Natural killer cell (primary cell): Measurements from ENCODE around the gene NEMP1. TPM values are rescaled to one million over a fixed set of nuclear protein-coding genes. Genes with fewer than 3 reads are reported as not detected.

Source experiments
- ATAC-seq, 3 donors: fragments of 150-1000 bp in 2 of 3; fragments of 200-7000 bp in 1 of 3; cut with Tn5 transposase; 1 replicate in 1 of 3; 2 replicates in 2 of 3; pipeline ENCODE4 v1.10.0; 2021; ENCODE audit warnings: mild to moderate bottlenecking in 2 of 3, moderate library complexity in 2 of 3
- DNase-seq, 2 donors: peaks; one replicate each; pipeline versions ENCODE4 v3.0.0 to v3.0.0-alpha.2; 2013 to 2021; ENCODE audit warnings: mixed read lengths in 1 of 2
- H3K27ac ChIP-seq: one replicate; pipeline ENCODE4 v1.5.1; 2013; ENCODE audit warnings: mild to moderate bottlenecking, low read length
- H3K27me3 ChIP-seq: one replicate; pipeline ENCODE4 v1.6.1; 2013; ENCODE audit warnings: low read length; ENCODE audit not compliant: control insufficient read depth, insufficient read depth
- H3K36me3 ChIP-seq: one replicate; pipeline ENCODE4 v1.6.1; 2013; ENCODE audit warnings: low read length; ENCODE audit not compliant: control insufficient read depth, insufficient read depth
- H3K4me1 ChIP-seq: one replicate; pipeline ENCODE4 v1.6.1; 2013; ENCODE audit warnings: low read length; ENCODE audit not compliant: control insufficient read depth, insufficient read depth
- H3K4me3 ChIP-seq: one replicate; pipeline ENCODE4 v1.5.1; 2013; ENCODE audit warnings: low read length
- H3K9me3 ChIP-seq: one replicate; pipeline ENCODE4 v1.6.1; 2013; ENCODE audit warnings: low read length; ENCODE audit not compliant: control insufficient read depth, insufficient read depth
- H3K27ac Mint-ChIP-seq, 2 donors: one replicate each; pipeline ENCODE4 v1.8.0; 2022; ENCODE audit warnings: mild to moderate bottlenecking in 2 of 2, mixed read lengths in 2 of 2, moderate library complexity in 1 of 2
- H3K27me3 Mint-ChIP-seq, 2 donors: one replicate each; pipeline ENCODE4 v1.8.0; 2022; ENCODE audit warnings: low read depth in 2 of 2, mixed read lengths in 2 of 2
- H3K36me3 Mint-ChIP-seq: one replicate; pipeline ENCODE4 v1.8.0; 2022; ENCODE audit warnings: mixed read lengths
- H3K4me1 Mint-ChIP-seq, 2 donors: one replicate each; pipeline ENCODE4 v1.8.0; 2022; ENCODE audit warnings: mixed read lengths in 2 of 2
- H3K4me3 Mint-ChIP-seq: one replicate; pipeline ENCODE4 v1.8.0; 2022; ENCODE audit warnings: mild to moderate bottlenecking, moderate library complexity, mixed read lengths
- H3K9me3 Mint-ChIP-seq, 2 donors: one replicate each; pipeline ENCODE4 v1.8.0; 2022; ENCODE audit warnings: mixed read lengths in 2 of 2
- WGBS: methylation state at CpG from one replicate; pipeline ENCODE4 v1.1.7; 2013; ENCODE audit warnings: missing lambda C conversion rate; ENCODE audit not compliant: insufficient coverage; 5-methylcytosine and 5-hydroxymethylcytosine counted together
- intact Hi-C: fragments of 100-400 bp; cut with micrococcal nuclease; formaldehyde crosslinking; loops from one replicate; pipeline ENCODE4 v1.14.2; 2022
- total RNA-seq, 4 donors: library from RNA; stranded (reverse); fragments of 120-200 nt in 1 of 4; gene quantifications; one replicate each; pipeline versions ENCODE4 v1.2.3 to v1.2.4, GENCODE V29; 2013 to 2022
- TF ChIP-seq, protein P1 (sequence below): fragments of 200-600 bp; IDR thresholded peaks from one replicate; pipeline ENCODE4 v1.8.0; 2022; ENCODE audit warnings: antibody characterized with exemption

NEMP1 gene
- total RNA-seq, 3 donors from 2014 or later (not counting 1 experiment from before 2014, with no cell fraction given): 11.1 to 16.7 (median 12.1) TPM

DNA sequence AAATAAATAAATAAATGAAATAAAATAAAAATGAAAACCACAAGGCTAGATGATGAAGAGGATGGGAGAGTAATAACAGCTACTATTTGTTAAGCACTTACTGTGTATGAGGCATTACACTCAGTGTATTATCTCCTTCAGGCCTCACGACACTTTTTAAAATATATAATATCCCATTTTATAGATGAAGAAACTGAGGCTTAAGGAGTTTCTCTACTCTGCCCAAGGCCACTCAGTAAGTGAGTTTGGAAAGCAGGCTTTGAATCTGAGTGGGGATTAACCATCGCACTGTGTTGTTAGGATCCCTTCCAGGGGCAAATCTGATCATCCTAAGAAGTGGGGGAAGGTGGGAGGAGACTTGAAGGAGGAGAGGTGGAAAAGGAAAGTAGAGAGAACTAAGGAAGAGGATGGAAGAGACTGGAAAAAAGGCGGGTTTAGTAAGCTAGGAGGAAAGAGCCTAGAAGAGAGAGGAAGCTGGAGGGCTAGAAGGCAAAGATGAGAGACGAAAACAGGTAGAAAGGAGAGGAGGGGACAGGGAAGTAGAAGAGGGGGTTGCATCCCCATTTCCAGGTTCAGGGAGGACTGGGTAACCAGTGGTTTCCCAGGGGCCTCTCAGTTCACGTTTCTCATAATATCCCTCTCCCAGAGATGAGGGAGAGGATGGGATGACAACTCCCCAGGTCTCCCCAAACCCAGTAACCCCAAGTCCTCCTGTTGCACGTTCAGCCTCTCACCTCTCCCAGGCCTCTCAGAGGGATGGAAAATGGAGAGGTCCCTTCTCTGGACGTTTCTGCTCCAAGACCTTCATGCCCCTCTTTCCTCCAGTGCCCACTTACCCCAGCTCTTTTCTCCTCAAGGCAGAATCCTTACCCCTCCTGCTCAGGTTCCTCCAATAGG is 30.9 kb upstream of the NEMP1 start:
- no peak for DNase-seq
- H3K36me3 Mint-ChIP-seq: peaks cover 10% of the 10 kb centered on the region
- WGBS: 59% methylated on average over 5 of the region's 7 CpGs

DNA sequence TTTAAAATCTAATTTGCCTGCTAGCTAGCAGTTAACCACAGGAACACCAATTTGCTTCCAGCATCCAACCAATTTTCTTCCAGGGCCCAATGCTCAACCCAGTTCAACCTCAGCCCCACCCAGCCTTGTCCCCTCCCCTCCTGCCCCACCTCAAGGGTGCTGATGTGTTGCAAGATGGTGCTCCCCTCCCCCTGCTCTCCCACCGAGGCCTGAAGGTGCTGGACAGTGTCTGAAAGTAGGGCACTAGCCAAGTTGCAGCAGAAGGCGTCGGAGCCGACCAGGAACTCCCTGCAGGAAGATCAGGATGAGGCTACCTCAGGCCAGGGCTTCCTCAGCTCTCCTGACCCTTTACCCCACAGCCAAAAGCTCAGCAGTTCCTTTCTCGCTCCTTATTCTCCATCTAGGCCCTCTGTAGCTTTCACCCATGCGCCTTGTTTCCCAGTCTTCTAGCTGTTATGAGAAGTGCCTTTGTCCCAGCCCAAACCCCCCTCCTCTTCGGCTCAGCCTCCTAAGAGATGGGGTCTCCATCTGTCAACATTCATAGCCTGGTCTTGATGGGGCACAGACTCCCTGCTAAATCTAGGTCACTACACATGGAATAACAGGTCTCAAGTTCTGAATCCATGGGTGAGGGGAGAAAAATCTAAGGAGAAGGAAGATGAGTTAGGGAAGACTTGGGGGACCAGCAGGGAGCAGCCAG is 29.0 kb upstream of the NEMP1 start:
- DNase-seq: no peak
- no peaks in the 10 kb centered on the region for H3K27me3 ChIP-seq
- intact Hi-C loops: no loop called here
- H3K4me1 ChIP-seq: peaks cover 45% of the 10 kb centered on the region
- Mint-ChIP-seq H3K9me3 (no peaks in the 10 kb centered on the region), H3K4me1 (peaks cover 56 to 79% of the 10 kb centered on the region in 2 donors), H3K27me3 (no peaks in the 10 kb centered on the region), H3K4me3 (no peak overlapping the region), H3K27ac (peak overlapping the region; percentile 86 to 88), H3K36me3 (peaks cover 10% of the 10 kb centered on the region)
- TF ChIP-seq, protein P1, sequence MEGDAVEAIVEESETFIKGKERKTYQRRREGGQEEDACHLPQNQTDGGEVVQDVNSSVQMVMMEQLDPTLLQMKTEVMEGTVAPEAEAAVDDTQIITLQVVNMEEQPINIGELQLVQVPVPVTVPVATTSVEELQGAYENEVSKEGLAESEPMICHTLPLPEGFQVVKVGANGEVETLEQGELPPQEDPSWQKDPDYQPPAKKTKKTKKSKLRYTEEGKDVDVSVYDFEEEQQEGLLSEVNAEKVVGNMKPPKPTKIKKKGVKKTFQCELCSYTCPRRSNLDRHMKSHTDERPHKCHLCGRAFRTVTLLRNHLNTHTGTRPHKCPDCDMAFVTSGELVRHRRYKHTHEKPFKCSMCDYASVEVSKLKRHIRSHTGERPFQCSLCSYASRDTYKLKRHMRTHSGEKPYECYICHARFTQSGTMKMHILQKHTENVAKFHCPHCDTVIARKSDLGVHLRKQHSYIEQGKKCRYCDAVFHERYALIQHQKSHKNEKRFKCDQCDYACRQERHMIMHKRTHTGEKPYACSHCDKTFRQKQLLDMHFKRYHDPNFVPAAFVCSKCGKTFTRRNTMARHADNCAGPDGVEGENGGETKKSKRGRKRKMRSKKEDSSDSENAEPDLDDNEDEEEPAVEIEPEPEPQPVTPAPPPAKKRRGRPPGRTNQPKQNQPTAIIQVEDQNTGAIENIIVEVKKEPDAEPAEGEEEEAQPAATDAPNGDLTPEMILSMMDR: no peak
- H3K27ac ChIP-seq: no peak overlapping the region
- no peak for ATAC-seq
- peaks cover 40% of the 10 kb centered on the region for H3K36me3 ChIP-seq
- WGBS: 92% methylated on average over 7 of the region's 7 CpGs
- H3K4me3 ChIP-seq: no peak overlapping the region
- H3K9me3 ChIP-seq: no peaks in the 10 kb centered on the region

More for the DNA sequence above, 30.9 kb upstream of the NEMP1 start:
- intact Hi-C loops: loop anchor here (1.0 kb wide), 1 partner anchor 7 kb away; no protein-coding TSS in a partner anchor
- ATAC-seq: no peak
- H3K27ac ChIP-seq: peak overlapping the region; percentile 97
- H3K4me1 ChIP-seq: peaks cover 35% of the 10 kb centered on the region
- peak overlapping the region; percentile 95 for H3K4me3 ChIP-seq
- Mint-ChIP-seq H3K9me3 (no peaks in the 10 kb centered on the region), H3K27me3 (no peaks in the 10 kb centered on the region), H3K4me1 (peaks cover 52 to 75% of the 10 kb centered on the region in 2 donors), H3K27ac (peak overlapping the region; percentile 88 to 95), H3K4me3 (peak overlapping the region; percentile 98)
- H3K9me3 ChIP-seq: no peaks in the 10 kb centered on the region
- no peaks in the 10 kb centered on the region for H3K27me3 ChIP-seq
- TF ChIP-seq, protein P1: no peak
- peaks cover 34% of the 10 kb centered on the region for H3K36me3 ChIP-seq

DNA sequence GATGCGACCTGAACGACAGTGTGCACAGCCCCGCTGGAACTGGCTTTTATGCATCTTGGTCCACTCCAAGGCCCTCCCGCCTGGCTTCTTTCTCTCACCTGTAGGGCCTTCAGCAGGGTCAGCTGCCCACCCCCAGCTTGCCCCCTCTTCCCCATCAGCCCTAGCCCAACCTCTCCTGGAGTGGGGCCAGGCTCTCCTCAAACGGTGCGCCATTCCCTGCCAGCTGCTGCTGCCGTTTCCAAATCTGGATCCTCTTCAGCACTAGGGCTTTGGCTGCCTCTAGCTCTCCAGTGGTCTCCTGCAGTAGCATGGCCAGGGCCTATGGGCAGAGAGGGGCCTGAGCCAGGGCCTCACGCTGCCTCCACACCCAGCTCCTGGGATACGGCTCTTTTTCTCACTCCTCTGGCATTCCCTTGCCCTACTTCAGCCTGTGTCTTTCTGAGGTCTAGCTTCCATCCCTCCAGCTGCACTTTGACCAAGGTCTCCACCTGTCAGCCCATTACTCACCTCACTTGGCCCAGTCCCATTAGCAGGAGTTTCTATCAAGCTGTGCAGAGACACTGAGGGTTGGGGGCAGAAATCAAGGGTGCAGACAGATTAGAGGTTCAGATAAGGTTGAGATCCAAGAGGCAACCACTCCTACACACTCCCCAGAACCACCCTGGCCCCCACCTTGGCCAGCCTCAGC is 27.6 kb upstream of the NEMP1 start:
- Histone ChIP-seq H3K9me3 (no peaks in the 10 kb centered on the region), H3K4me3 (no peak overlapping the region), H3K27me3 (no peaks in the 10 kb centered on the region), H3K27ac (no peak overlapping the region), H3K4me1 (peaks cover 40% of the 10 kb centered on the region), H3K36me3 (peaks cover 44% of the 10 kb centered on the region)
- TF ChIP-seq, protein P1: no peak
- peaks cover 10% of the 10 kb centered on the region for H3K36me3 Mint-ChIP-seq
- DNase-seq (no peak), ATAC-seq (no peak)
- WGBS: 95% methylated on average over 9 of the region's 9 CpGs
- H3K9me3 Mint-ChIP-seq: no peaks in the 10 kb centered on the region
- H3K4me3 Mint-ChIP-seq: no peak overlapping the region
- no peaks in the 10 kb centered on the region for H3K27me3 Mint-ChIP-seq
- H3K4me1 Mint-ChIP-seq: peaks cover 41 to 74% of the 10 kb centered on the region in 2 donors
- intact Hi-C loops: no loop called here
- peak overlapping the region; percentile 86 to 88 for H3K27ac Mint-ChIP-seq
